HepG2 (cell line): ENCODE results near the gene TWIST2. TPM values are rescaled to one million over a fixed set of nuclear protein-coding genes. Genes with fewer than 3 reads are reported as not detected.

Source experiments
- ATAC-seq: fragments of 200-7000 bp; cut with Tn5 transposase; 3 replicates; pipeline ENCODE4 v1.9.1; 2020; ENCODE audit warnings: mild to moderate bottlenecking, moderate library complexity
- BruUV-seq: library from RNA; stranded (reverse); fragments of 400-500 nt; replicated peaks from 2 replicates; lab custom pipeline; 2021; lab: Mats Ljungman, UMichigan
- CTCF ChIA-PET: fragments of 300-600 bp; formaldehyde crosslinking; extraction: SDS; loops from one replicate; lab custom pipeline; 2021; ENCODE audit warnings: low total read pairs, inconsistent platforms, low intra/inter-chr PET ratio; lab: Yijun Ruan, JAX
- POLR2A ChIA-PET: fragments of 350-600 bp; sonication (Branson Sonifier 250); formaldehyde crosslinking; loops from one replicate; lab custom pipeline; 2020; ENCODE audit warnings: antibody characterized with exemption, inconsistent platforms; lab: Yijun Ruan, JAX
- DNase-seq: peaks from one replicate; pipeline ENCODE4 v3.0.0-alpha.2; 2015; ENCODE audit warnings: low spot score
- FAIRE-seq: peaks from 3 replicates; lab custom pipeline; 2011; peaks lifted over from hg19 to GRCh38; lab: Jason Lieb, UNC
- H2AFZ ChIP-seq: one replicate; pipeline ENCODE4 v1.6.1; 2011; ENCODE audit warnings: low read length, inconsistent platforms
- H3K27ac ChIP-seq: fragments of 300-600 bp; 3 replicates; pipeline ENCODE4 v1.8.0; 2011; ENCODE audit warnings: mixed run types, mild to moderate bottlenecking, mixed read lengths, low read length, inconsistent platforms; ENCODE audit not compliant: insufficient read depth; ENCODE audit errors: extremely low read length
- H3K27me3 ChIP-seq, 2 experiments: fragments of 200-600 bp in 1 of 2; 2 replicates in 1 of 2; 3 replicates in 1 of 2; pipeline versions ENCODE4 v1.6.0 to v1.8.0; 2011; ENCODE audit warnings: low read length in 2 of 2, mild to moderate bottlenecking in 2 of 2, moderate library complexity in 2 of 2, inconsistent platforms in 1 of 2; ENCODE audit not compliant: insufficient read depth in 2 of 2, control insufficient read depth in 1 of 2
- H3K36me3 ChIP-seq, 2 experiments: fragments of 200-600 bp in 1 of 2; replicated peaks in 1 of 2; 2 replicates in 1 of 2; 3 replicates in 1 of 2; pipeline versions ENCODE4 v1.5.1 to v1.8.0; 2011; ENCODE audit warnings: low read length in 2 of 2, inconsistent platforms in 1 of 2; ENCODE audit not compliant: insufficient read depth in 2 of 2, control insufficient read depth in 1 of 2
- H3K4me1 ChIP-seq: 2 replicates; pipeline ENCODE4 v1.5.1; 2012; ENCODE audit warnings: low read length, inconsistent platforms; ENCODE audit not compliant: insufficient read depth
- H3K4me2 ChIP-seq: 2 replicates; pipeline ENCODE4 v1.6.0; 2011; ENCODE audit warnings: low read depth, low read length, inconsistent platforms
- H3K4me3 ChIP-seq, 3 experiments: fragments of 200-600 bp in 1 of 3; sonication (generic), shearing (Covaris generic) in 1 of 3; replicated peaks in 1 of 3; 2 replicates each; pipeline ENCODE4 v1.5.1; 2011 to 2016; ENCODE audit warnings: low read length in 3 of 3, inconsistent platforms in 2 of 3, low read depth in 2 of 3, mild to moderate bottlenecking in 2 of 3, control low read depth in 1 of 3, mixed read lengths in 1 of 3; ENCODE audit not compliant: insufficient read depth in 1 of 3
- H3K79me2 ChIP-seq: one replicate; pipeline ENCODE4 v1.6.1; 2011; ENCODE audit warnings: low read length, inconsistent platforms; ENCODE audit not compliant: insufficient read depth
- H3K9ac ChIP-seq: 2 replicates; pipeline ENCODE4 v1.6.0; 2011; ENCODE audit warnings: mild to moderate bottlenecking, low read depth, low read length, inconsistent platforms; ENCODE audit not compliant: insufficient read depth
- H3K9me3 ChIP-seq: 2 replicates; pipeline ENCODE4 v1.5.1; 2012; ENCODE audit warnings: mild to moderate bottlenecking, low read length
- H4K20me1 ChIP-seq: 2 replicates; pipeline ENCODE4 v1.6.0; 2011; ENCODE audit warnings: inconsistent platforms, mild to moderate bottlenecking, low read length, moderate library complexity; ENCODE audit not compliant: insufficient read depth
- ETV6 ChIP-seq: sonication (generic); formaldehyde crosslinking; conservative IDR thresholded peaks from 2 replicates; pipeline ENCODE4 v1.4.0; 2020; ENCODE audit warnings: missing genetic modification reagents
- MTF2 ChIP-seq: sonication (generic); formaldehyde crosslinking; IDR thresholded peaks from 2 replicates; pipeline ENCODE4 v1.5.0; 2020; ENCODE audit warnings: missing genetic modification reagents, borderline replicate concordance
- PHF20 ChIP-seq: sonication (generic); formaldehyde crosslinking; IDR thresholded peaks from 2 replicates; pipeline ENCODE4 v1.5.0; 2020; ENCODE audit warnings: mild to moderate bottlenecking, missing genetic modification reagents
- ZNF501 ChIP-seq: sonication (generic); formaldehyde crosslinking; IDR thresholded peaks from 2 replicates; pipeline ENCODE4 v1.5.1; 2020; ENCODE audit warnings: mild to moderate bottlenecking, moderate library complexity, missing genetic modification reagents
- ZNF558 ChIP-seq: sonication (generic); formaldehyde crosslinking; IDR thresholded peaks from 2 replicates; pipeline ENCODE4 v1.9.0; 2022; ENCODE audit warnings: mild to moderate bottlenecking, missing genetic modification reagents, borderline replicate concordance
- ZNF724P ChIP-seq: sonication (generic); formaldehyde crosslinking; IDR thresholded peaks from 2 replicates; pipeline ENCODE4 v1.8.0; 2022; ENCODE audit warnings: missing genetic modification reagents, borderline replicate concordance
- ZSCAN21 ChIP-seq: sonication (generic); formaldehyde crosslinking; IDR thresholded peaks from 2 replicates; pipeline ENCODE4 v1.8.0; 2022; ENCODE audit warnings: mild to moderate bottlenecking, missing genetic modification reagents, moderate library complexity, borderline replicate concordance
- WGBS: methylation state at CpG from one replicate; pipeline ENCODE4 v1.1.6; 2017; ENCODE audit warnings: low lambda C conversion rate; 5-methylcytosine and 5-hydroxymethylcytosine counted together
- in situ Hi-C: cut with HindIII; loops from 2 replicates; pipeline ENCODE4 v1.10.0; 2017; ENCODE audit warnings: low pct_unique_long_range_greater_than_20kb; ENCODE audit not compliant: extremely low pct_ligation_motif_present
- intact Hi-C: fragments of 100-400 bp; cut with micrococcal nuclease; formaldehyde crosslinking; loops from one replicate; pipeline ENCODE4 v1.10.0; 2022; ENCODE audit not compliant: unreplicated experiment
- polyA plus RNA-seq, 8 experiments: library from polyadenylated mRNA; depleted of rRNA in 3 of 8; stranded (reverse) in 7 of 8; unstranded in 1 of 8; fragments of >200 nt; fragmentation: Illumina TruSeq in 4 of 8; extraction: Trizol in 4 of 8; gene quantifications; 2 replicates each; pipeline versions ENCODE4 v1.2.1 to v1.2.3, GENCODE V29; 2011 to 2016; ENCODE audit warnings: low read depth in 4 of 8, missing spikeins in 1 of 8, mixed read lengths in 1 of 8; ENCODE audit not compliant: insufficient read depth in 1 of 8
- total RNA-seq, 5 experiments: library from RNA; depleted of rRNA; stranded (reverse); fragments of >200 nt; fragmentation: Illumina TruSeq; extraction: Trizol; gene quantifications; 2 replicates each; pipeline ENCODE4 v1.2.3, GENCODE V29; 2016; ENCODE audit warnings: low read depth in 1 of 5
- TF ChIP-seq, protein P1 (sequence below): sonication (generic); formaldehyde crosslinking; IDR thresholded peaks from 2 replicates; pipeline ENCODE4 v1.4.0; 2020; ENCODE audit warnings: mild to moderate bottlenecking, missing genetic modification reagents
- TF ChIP-seq, protein P2 (sequence below): sonication (generic); formaldehyde crosslinking; IDR thresholded peaks from 2 replicates; pipeline ENCODE4 v1.9.0; 2021; ENCODE audit warnings: missing genetic modification reagents, borderline replicate concordance
- TF ChIP-seq, protein P3 (sequence below): IDR thresholded peaks from 2 replicates; pipeline ENCODE4 v1.6.1; 2018; ENCODE audit warnings: missing genetic modification reagents
- TF ChIP-seq, protein P4 (sequence below), 2 experiments: sonication (generic) in 1 of 2; formaldehyde crosslinking in 1 of 2; IDR thresholded peaks; 2 replicates each; pipeline versions ENCODE4 v1.4.0 to v1.6.1; 2018 to 2020; ENCODE audit warnings: missing genetic modification reagents in 2 of 2, borderline replicate concordance in 1 of 2, low read depth in 1 of 2, mild to moderate bottlenecking in 1 of 2, missing biosample characterization in 1 of 2

The TWIST2 gene
- total and polyA plus RNA-seq, 2 of the 13 experiments (the other 11 are each of a cell fraction or from before 2014, with no cell fraction given), result 0.08 to 0.11 TPM

DNA sequence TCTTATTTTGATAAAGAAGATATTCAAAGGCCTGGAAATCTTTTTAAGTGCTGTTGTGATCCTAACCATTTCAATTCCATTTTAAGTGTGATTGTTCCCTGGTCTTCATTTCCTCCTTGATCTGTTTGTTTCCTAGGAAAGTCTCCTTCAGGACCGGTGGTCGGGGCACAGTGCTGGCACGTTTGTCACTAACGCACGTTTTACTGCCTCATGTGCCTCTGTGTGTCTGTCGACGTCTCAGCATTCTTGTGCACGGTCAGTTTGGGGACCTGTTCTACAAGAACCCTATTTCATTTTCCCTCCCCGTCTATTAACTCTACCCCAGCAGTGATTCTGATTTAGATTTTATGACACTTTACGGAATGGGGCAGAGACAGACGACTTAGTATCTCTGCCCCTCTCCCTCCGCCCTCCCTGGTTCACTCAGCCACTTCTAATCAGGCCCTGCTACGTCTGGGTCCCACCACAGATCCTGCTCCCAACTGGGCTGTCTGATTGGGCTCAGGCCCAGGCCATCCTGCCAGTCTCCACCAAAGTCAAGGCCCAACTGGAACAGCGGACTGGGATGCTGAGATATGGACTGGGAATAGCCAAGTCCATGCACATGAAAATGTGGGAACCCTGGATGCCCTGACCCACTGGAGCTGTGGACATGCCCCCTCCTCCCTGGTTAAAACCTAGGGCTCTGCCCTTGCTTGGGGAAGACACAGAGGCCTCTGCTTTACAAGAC lies 95.6 kb downstream of the TWIST2 start (continued):
- TF ChIP-seq, protein P1, sequence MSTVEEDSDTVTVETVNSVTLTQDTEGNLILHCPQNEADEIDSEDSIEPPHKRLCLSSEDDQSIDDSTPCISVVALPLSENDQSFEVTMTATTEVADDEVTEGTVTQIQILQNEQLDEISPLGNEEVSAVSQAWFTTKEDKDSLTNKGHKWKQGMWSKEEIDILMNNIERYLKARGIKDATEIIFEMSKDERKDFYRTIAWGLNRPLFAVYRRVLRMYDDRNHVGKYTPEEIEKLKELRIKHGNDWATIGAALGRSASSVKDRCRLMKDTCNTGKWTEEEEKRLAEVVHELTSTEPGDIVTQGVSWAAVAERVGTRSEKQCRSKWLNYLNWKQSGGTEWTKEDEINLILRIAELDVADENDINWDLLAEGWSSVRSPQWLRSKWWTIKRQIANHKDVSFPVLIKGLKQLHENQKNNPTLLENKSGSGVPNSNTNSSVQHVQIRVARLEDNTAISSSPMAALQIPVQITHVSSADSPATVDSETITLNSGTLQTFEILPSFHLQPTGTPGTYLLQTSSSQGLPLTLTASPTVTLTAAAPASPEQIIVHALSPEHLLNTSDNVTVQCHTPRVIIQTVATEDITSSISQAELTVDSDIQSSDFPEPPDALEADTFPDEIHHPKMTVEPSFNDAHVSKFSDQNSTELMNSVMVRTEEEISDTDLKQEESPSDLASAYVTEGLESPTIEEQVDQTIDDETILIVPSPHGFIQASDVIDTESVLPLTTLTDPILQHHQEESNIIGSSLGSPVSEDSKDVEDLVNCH, result no peak
- TF ChIP-seq PHF20 (CRISPR knock-in tag), result no peak
- TF ChIP-seq, protein P2, sequence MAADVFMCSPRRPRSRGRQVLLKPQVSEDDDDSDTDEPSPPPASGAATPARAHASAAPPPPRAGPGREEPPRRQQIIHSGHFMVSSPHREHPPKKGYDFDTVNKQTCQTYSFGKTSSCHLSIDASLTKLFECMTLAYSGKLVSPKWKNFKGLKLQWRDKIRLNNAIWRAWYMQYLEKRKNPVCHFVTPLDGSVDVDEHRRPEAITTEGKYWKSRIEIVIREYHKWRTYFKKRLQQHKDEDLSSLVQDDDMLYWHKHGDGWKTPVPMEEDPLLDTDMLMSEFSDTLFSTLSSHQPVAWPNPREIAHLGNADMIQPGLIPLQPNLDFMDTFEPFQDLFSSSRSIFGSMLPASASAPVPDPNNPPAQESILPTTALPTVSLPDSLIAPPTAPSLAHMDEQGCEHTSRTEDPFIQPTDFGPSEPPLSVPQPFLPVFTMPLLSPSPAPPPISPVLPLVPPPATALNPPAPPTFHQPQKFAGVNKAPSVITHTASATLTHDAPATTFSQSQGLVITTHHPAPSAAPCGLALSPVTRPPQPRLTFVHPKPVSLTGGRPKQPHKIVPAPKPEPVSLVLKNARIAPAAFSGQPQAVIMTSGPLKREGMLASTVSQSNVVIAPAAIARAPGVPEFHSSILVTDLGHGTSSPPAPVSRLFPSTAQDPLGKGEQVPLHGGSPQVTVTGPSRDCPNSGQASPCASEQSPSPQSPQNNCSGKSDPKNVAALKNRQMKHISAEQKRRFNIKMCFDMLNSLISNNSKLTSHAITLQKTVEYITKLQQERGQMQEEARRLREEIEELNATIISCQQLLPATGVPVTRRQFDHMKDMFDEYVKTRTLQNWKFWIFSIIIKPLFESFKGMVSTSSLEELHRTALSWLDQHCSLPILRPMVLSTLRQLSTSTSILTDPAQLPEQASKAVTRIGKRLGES (CRISPR knock-in tag), result no peak
- TF ChIP-seq, all 625 proteins: peak for 0

DNA sequence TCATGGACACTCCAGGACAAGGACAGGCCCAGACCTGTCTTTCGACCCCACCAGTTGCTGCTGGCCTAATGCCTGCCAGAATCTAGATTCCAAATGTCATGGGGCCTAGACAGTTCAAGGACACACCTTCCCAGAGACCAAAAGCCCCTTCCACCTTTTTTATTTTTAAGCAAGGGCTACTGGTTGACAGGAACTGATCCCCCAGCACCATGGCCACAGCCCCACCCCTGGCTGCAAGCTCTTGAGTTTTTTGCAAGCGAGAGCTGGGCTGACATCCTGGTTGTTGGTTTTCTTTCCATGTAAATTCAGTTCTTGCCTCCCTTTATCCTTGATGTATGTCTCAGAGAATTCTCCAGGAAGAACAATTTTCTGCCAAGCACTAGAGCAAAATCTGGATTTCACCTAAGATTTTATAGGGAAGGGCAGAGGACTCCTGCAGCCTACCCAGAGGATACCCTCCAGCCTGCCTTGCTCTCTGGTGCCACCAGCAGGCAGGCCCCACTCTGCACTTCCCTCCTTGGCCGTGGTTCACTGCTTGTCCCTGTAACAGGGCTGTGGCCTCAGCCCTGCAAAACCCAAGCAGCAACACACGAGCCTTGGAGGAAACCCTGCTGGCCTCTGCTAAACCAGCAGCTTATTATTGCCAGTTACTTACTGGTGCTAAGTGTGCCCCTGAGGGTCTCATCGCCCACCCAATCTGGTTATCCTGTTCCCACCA lies 97.7 kb downstream of the TWIST2 start:
- no peak overlapping the region for H3K9ac ChIP-seq
- H3K4me1 ChIP-seq, result no peaks in the 10 kb centered on the region
- in situ Hi-C loops, result no loop called here
- no peaks in the 10 kb centered on the region for H3K79me2 ChIP-seq
- peaks cover 15 to 66% of the 10 kb centered on the region in 2 experiments for H3K27me3 ChIP-seq
- no peak overlapping the region for H3K4me2 ChIP-seq
- intact Hi-C loops, result loop anchor here (5.0 kb wide), 2 partner anchors 118 to 223 kb away; no protein-coding TSS in a partner anchor
- no peak overlapping the region for H3K4me3 ChIP-seq
- no peaks in the 10 kb centered on the region for H3K9me3 ChIP-seq
- BruUV-seq, result no TSS peak
- no peak overlapping the region for H3K27ac ChIP-seq
- 15% methylated on average over 5 of the region's 5 CpGs for WGBS
- FAIRE-seq, result peak; percentile 72
- ChIA-PET POLR2A (no interaction called here), CTCF (interaction anchor here (0.8 to 1.5 kb wide), 3 partner anchors 104 to 225 kb away, joined by 3 to 5 read pairs (median 4); no protein-coding TSS in a partner anchor)
- peak; percentile 29 for DNase-seq
- peak; percentile 95 for ATAC-seq
- no peak overlapping the region for H2AFZ ChIP-seq
- H3K36me3 ChIP-seq, result no peaks in the 10 kb centered on the region
- no peaks in the 10 kb centered on the region for H4K20me1 ChIP-seq
- TF ChIP-seq, protein P3, sequence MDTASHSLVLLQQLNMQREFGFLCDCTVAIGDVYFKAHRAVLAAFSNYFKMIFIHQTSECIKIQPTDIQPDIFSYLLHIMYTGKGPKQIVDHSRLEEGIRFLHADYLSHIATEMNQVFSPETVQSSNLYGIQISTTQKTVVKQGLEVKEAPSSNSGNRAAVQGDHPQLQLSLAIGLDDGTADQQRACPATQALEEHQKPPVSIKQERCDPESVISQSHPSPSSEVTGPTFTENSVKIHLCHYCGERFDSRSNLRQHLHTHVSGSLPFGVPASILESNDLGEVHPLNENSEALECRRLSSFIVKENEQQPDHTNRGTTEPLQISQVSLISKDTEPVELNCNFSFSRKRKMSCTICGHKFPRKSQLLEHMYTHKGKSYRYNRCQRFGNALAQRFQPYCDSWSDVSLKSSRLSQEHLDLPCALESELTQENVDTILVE, result no peak
- no peak for TF ChIP-seq ZNF558 (CRISPR knock-in tag)
- TF ChIP-seq, protein P4, sequence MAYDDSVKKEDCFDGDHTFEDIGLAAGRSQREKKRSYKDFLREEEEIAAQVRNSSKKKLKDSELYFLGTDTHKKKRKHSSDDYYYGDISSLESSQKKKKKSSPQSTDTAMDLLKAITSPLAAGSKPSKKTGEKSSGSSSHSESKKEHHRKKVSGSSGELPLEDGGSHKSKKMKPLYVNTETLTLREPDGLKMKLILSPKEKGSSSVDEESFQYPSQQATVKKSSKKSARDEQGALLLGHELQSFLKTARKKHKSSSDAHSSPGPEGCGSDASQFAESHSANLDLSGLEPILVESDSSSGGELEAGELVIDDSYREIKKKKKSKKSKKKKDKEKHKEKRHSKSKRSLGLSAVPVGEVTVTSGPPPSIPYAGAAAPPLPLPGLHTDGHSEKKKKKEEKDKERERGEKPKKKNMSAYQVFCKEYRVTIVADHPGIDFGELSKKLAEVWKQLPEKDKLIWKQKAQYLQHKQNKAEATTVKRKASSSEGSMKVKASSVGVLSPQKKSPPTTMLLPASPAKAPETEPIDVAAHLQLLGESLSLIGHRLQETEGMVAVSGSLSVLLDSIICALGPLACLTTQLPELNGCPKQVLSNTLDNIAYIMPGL (CRISPR knock-in tag; IDR thresholded peaks at IDR 0.05; ENCODE audit: borderline replicate concordance in 1 of 2, low read depth in 1 of 2), result 0 out of 4 replicates have a peak, but pooled peaks of 1 of the 2 experiments have one; percentile 30
- peak; percentile 32; the same call in 1 of the 2 replicates for TF ChIP-seq ZNF501 (CRISPR knock-in tag)
- no peak for TF ChIP-seq ETV6 (CRISPR knock-in tag)
- TF ChIP-seq MTF2, result no peak
- no peak for TF ChIP-seq ZNF724P (CRISPR knock-in tag)
- no peak for TF ChIP-seq ZSCAN21 (CRISPR knock-in tag)
